ENCODE results near the gene PDP2.

The PDP2 gene

DNA sequence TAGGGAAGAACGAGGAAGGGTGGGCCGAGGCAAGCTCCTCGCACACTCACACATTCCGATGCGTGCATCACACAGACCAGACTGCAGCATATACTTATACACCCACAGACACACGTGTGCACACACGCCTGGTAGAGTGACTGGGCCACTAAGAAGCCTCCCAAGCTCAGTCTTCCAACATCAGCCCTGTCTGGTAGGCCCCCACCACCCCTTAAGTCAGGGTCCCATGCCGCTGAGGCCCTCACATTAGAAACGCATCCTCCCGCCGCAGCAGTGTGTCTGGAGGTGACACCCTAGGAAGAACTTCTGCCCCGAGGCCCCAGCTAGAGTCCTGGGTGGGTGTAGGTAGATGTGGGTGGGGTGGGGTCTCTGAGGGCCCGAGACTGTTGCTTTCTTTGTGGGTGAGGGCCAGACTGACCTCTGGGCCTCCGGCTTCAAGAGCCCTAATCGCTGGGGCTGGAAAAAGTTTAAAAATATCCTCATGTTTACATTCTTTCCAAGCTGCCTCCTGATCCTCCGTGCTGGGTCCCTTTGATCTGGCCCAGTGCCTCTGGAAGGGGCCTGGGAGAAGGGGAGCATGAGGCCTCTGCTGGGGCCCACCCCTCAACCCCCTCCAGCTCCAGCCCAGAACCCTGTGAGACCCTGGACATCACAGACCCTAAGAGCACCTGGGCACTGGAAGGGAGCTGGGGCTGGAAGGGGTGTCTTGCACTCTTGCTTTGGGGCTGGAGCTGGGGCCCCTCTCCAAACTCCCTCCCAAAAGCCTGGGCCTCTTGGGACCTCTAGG, 24.7 kb downstream of the PDP2 start:
- Histone ChIP-seq H3K18ac (ENCODE audit: low read length) (peak overlapping the region; percentile 11), H3K9ac (ENCODE audit: low read depth, low read length, poor library complexity) (no peak overlapping the region), H3K4ac (ENCODE audit: low read length) (no peak overlapping the region), H4K8ac (ENCODE audit: low read depth, low read length) (no peak overlapping the region), H3K79me1 (ENCODE audit: low read depth, low read length) (no peaks in the 10 kb centered on the region), H3K27me3 (ENCODE audit: control insufficient read depth in 3 of 3, insufficient read depth in 3 of 3, low read depth in 1 of 3, low read length in 3 of 3) (peaks cover 0 to 44% (median 0%) of the 10 kb centered on the region in 3 experiments), H3K14ac (ENCODE audit: low read length) (no peak overlapping the region), H2BK120ac (ENCODE audit: low read depth, low read length) (no peak overlapping the region), H2AK5ac (ENCODE audit: low read depth, low read length) (no peak overlapping the region), H2BK12ac (ENCODE audit: low read length) (no peak overlapping the region), H3K9me3 (replicated peaks in 1 of 2; ENCODE audit: control insufficient read depth in 2 of 2, insufficient read depth in 1 of 2, low read depth in 1 of 2, low read length in 2 of 2) (no peaks in the 10 kb centered on the region), H3K4me3 (ENCODE audit: low read length in 2 of 2) (no peak overlapping the region), H3K4me1 (ENCODE audit: control insufficient read depth in 2 of 2, insufficient read depth in 1 of 2, low read depth in 1 of 2, low read length in 2 of 2) (peaks cover 2 to 10% of the 10 kb centered on the region in 2 donors), H2AFZ (ENCODE audit: low read length) (peak overlapping the region; percentile 25), H3K4me2 (ENCODE audit: insufficient read depth, low read length, poor library complexity, severe bottlenecking) (no peak overlapping the region), H3K36me3 (replicated peaks in 1 of 2; ENCODE audit: control insufficient read depth in 2 of 2, insufficient read depth in 2 of 2, low read length in 2 of 2) (no peaks in the 10 kb centered on the region), H2BK5ac (ENCODE audit: low read length) (no peak overlapping the region), H3K23ac (ENCODE audit: low read depth, low read length, poor library complexity) (no peak overlapping the region), H2BK15ac (ENCODE audit: low read length) (no peak overlapping the region), H3K27ac (replicated peaks; ENCODE audit: low read length) (no peak overlapping the region), H4K91ac (ENCODE audit: low read depth, low read length, poor library complexity) (no peak overlapping the region)
- no CpG with 5 or more reads among the region's 16 CpGs for WGBS, 2 donors (ENCODE audit: extremely low coverage in 2 of 2, insufficient read length in 2 of 2, insufficient replicate concordance in 1 of 2)
- no peak for DNase-seq (ENCODE audit: low spot score)

DNA sequence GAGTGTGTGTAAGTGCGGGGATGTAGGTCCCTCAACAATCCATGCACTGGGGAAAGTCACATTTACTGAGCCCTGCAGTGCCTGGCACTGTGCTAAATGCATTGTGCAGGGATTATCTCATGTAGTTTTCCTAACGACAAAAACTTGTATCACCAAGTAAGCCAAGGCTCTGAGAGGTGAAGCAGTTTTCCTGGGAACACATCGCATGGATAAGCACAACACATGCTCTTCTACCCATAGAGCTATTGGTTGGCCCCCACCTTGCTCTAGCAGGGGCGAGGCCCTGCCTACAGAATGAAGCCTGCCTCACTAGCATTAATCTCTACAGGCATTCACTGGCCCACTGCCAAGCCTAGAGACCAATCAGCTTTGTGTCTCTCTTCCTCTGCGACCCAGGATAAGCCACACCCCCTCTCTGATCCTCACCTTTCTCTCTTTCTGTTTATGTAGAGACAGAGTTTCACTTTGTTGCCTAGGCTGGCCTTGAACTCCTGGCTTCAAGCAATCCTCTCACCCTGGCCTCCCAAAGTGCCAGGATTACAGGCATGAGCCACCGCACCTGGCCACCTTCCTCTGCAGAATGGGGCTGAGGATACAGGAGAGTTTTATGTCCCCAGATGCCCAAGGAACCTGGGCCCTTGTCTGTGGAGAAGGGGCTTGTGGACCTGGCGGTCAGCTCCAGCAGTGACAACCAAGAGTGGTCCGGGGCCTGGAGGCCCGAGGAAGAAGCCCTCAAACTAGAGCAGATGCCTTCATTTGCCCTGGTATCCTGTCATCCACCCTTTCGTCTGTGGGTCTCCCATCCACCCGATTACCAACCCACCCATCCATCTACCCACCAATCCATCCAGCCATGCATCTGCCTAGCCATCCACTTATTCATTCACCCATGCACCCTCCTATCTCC, 25.6 kb downstream of the PDP2 start:
- H4K91ac ChIP-seq (ENCODE audit: low read depth, low read length, poor library complexity): no peak overlapping the region
- H3K9ac ChIP-seq (ENCODE audit: low read depth, low read length, poor library complexity): no peak overlapping the region
- no peak for DNase-seq (ENCODE audit: low spot score)
- peaks cover 0 to 49% (median 0%) of the 10 kb centered on the region in 3 experiments for H3K27me3 ChIP-seq (ENCODE audit: control insufficient read depth in 3 of 3, insufficient read depth in 3 of 3, low read depth in 1 of 3, low read length in 3 of 3)
- H3K14ac ChIP-seq (ENCODE audit: low read length): no peak overlapping the region
- H3K9me3 ChIP-seq (replicated peaks in 1 of 2; ENCODE audit: control insufficient read depth in 2 of 2, insufficient read depth in 1 of 2, low read depth in 1 of 2, low read length in 2 of 2): no peaks in the 10 kb centered on the region
- no peak overlapping the region for H2BK5ac ChIP-seq (ENCODE audit: low read length)
- H3K36me3 ChIP-seq (replicated peaks in 1 of 2; ENCODE audit: control insufficient read depth in 2 of 2, insufficient read depth in 2 of 2, low read length in 2 of 2): no peaks in the 10 kb centered on the region
- whole genome bisulfite sequencing, 2 donors (ENCODE audit: extremely low coverage in 2 of 2, insufficient read length in 2 of 2, insufficient replicate concordance in 1 of 2): no CpG with 5 or more reads among the region's 11 CpGs
- no peak overlapping the region for H2BK15ac ChIP-seq (ENCODE audit: low read length)
- H4K8ac ChIP-seq (ENCODE audit: low read depth, low read length): no peak overlapping the region
- no peak overlapping the region for H2BK120ac ChIP-seq (ENCODE audit: low read depth, low read length)
- no peak overlapping the region for H2AK5ac ChIP-seq (ENCODE audit: low read depth, low read length)
- H3K4me3 ChIP-seq (ENCODE audit: low read length in 2 of 2): no peak overlapping the region
- no peak overlapping the region for H3K27ac ChIP-seq (replicated peaks; ENCODE audit: low read length)
- H3K79me1 ChIP-seq (ENCODE audit: low read depth, low read length): no peaks in the 10 kb centered on the region
- peaks cover 0 to 3% of the 10 kb centered on the region in 2 donors for H3K4me1 ChIP-seq (ENCODE audit: control insufficient read depth in 2 of 2, insufficient read depth in 1 of 2, low read depth in 1 of 2, low read length in 2 of 2)
- H2AFZ ChIP-seq (ENCODE audit: low read length): no peak overlapping the region
- peak overlapping the region; percentile 15 for H3K18ac ChIP-seq (ENCODE audit: low read length)
- no peak overlapping the region for H3K23ac ChIP-seq (ENCODE audit: low read depth, low read length, poor library complexity)
- no peak overlapping the region for H3K4ac ChIP-seq (ENCODE audit: low read length)
- no peak overlapping the region for H2BK12ac ChIP-seq (ENCODE audit: low read length)
- H3K4me2 ChIP-seq (ENCODE audit: insufficient read depth, low read length, poor library complexity, severe bottlenecking): no peak overlapping the region

DNA sequence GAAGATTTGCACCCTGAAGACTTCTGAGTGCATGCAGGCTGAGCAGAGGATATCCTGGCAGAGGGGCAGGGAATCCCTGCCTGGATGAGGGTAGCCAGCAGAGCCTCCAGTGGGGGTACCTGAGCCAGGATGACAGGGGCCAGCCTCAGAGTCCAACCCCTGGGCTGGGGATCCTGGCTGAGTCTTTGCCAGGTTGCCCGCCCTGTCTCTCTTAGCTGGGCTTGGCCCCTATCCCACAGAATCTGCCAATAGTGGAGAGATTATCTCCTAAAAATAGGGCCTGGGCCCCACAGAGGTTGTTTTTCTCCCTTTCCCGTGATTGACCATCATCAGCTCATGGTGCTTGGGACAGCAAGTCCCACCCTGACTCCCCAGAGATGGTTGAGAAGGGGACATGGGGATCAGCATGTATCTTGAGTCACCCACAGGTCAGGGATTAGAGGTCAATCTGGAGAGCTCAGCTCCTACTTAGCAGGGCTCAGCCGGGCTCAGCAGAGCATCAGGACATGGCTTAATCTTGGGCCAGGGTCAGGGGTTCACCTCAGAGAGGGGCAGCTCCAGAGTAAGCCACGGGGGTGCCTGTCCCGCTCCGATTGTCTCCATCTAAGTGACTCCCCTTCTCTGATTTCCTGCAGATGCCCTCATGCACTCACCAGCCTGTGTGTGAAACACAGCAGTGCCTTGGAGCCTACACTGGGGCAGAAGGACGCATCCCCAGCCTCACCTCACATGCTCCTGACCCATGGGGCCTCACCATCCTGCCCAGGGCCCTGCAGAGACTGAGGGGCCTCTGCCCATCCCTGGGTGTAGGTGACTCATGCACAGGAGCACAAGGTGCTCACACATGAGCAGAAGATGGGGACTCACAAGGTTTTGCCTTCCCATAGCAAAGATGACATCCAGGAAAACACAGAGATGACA, 26.9 kb downstream of the PDP2 start:
- H3K27ac ChIP-seq (replicated peaks; ENCODE audit: low read length): no peak overlapping the region
- no peak overlapping the region for H4K8ac ChIP-seq (ENCODE audit: low read depth, low read length)
- no peak overlapping the region for H2BK15ac ChIP-seq (ENCODE audit: low read length)
- peaks cover 0 to 52% (median 0%) of the 10 kb centered on the region in 3 experiments for H3K27me3 ChIP-seq (ENCODE audit: control insufficient read depth in 3 of 3, insufficient read depth in 3 of 3, low read depth in 1 of 3, low read length in 3 of 3)
- no peak overlapping the region for H3K14ac ChIP-seq (ENCODE audit: low read length)
- no peak overlapping the region for H2AFZ ChIP-seq (ENCODE audit: low read length)
- H3K4ac ChIP-seq (ENCODE audit: low read length): no peak overlapping the region
- DNase-seq (ENCODE audit: low spot score): no peak
- WGBS, 2 donors (ENCODE audit: extremely low coverage in 2 of 2, insufficient read length in 2 of 2, insufficient replicate concordance in 1 of 2): no CpG with 5 or more reads among the region's 7 CpGs
- no peaks in the 10 kb centered on the region for H3K79me1 ChIP-seq (ENCODE audit: low read depth, low read length)
- H4K91ac ChIP-seq (ENCODE audit: low read depth, low read length, poor library complexity): no peak overlapping the region
- H2BK5ac ChIP-seq (ENCODE audit: low read length): peak overlapping the region; percentile 33
- H2AK5ac ChIP-seq (ENCODE audit: low read depth, low read length): no peak overlapping the region
- no peaks in the 10 kb centered on the region for H3K36me3 ChIP-seq (replicated peaks in 1 of 2; ENCODE audit: control insufficient read depth in 2 of 2, insufficient read depth in 2 of 2, low read length in 2 of 2)
- no peak overlapping the region for H3K9ac ChIP-seq (ENCODE audit: low read depth, low read length, poor library complexity)
- H3K4me3 ChIP-seq (ENCODE audit: low read length in 2 of 2): no peak overlapping the region
- H3K4me1 ChIP-seq (ENCODE audit: control insufficient read depth in 2 of 2, insufficient read depth in 1 of 2, low read depth in 1 of 2, low read length in 2 of 2): no peaks in the 10 kb centered on the region
- no peak overlapping the region for H2BK12ac ChIP-seq (ENCODE audit: low read length)
- no peak overlapping the region for H2BK120ac ChIP-seq (ENCODE audit: low read depth, low read length)
- no peaks in the 10 kb centered on the region for H3K9me3 ChIP-seq (replicated peaks in 1 of 2; ENCODE audit: control insufficient read depth in 2 of 2, insufficient read depth in 1 of 2, low read depth in 1 of 2, low read length in 2 of 2)
- no peak overlapping the region for H3K18ac ChIP-seq (ENCODE audit: low read length)
- H3K4me2 ChIP-seq (ENCODE audit: insufficient read depth, low read length, poor library complexity, severe bottlenecking): no peak overlapping the region
- H3K23ac ChIP-seq (ENCODE audit: low read depth, low read length, poor library complexity): peak overlapping the region; percentile 16

Data from neuronal stem cell (in vitro differentiated cells).